DOHH2 (cell line): Measurements from ENCODE around the gene DACH1.

Source experiments
- EZH2phosphoT487 ChIP-seq: fragments of 200-600 bp; sonication (generic); IDR thresholded peaks from 2 replicates; pipeline ENCODE4 v1.6.1; 2017; ENCODE audit warnings: borderline replicate concordance, mild to moderate bottlenecking, antibody characterized with exemption, low read length, moderate library complexity, mixed read lengths
- TF ChIP-seq, protein P1 (sequence below): fragments of 200-600 bp; sonication (generic); IDR thresholded peaks from one replicate; pipeline ENCODE4 v1.5.1; 2014; ENCODE audit warnings: antibody characterized with exemption, mild to moderate bottlenecking, low read depth, low read length; ENCODE audit not compliant: poor library complexity, severe bottlenecking

GRCh38 chr13:71610876-71611275, 256.1 kb downstream of the DACH1 start:
- TF ChIP-seq, protein P1, sequence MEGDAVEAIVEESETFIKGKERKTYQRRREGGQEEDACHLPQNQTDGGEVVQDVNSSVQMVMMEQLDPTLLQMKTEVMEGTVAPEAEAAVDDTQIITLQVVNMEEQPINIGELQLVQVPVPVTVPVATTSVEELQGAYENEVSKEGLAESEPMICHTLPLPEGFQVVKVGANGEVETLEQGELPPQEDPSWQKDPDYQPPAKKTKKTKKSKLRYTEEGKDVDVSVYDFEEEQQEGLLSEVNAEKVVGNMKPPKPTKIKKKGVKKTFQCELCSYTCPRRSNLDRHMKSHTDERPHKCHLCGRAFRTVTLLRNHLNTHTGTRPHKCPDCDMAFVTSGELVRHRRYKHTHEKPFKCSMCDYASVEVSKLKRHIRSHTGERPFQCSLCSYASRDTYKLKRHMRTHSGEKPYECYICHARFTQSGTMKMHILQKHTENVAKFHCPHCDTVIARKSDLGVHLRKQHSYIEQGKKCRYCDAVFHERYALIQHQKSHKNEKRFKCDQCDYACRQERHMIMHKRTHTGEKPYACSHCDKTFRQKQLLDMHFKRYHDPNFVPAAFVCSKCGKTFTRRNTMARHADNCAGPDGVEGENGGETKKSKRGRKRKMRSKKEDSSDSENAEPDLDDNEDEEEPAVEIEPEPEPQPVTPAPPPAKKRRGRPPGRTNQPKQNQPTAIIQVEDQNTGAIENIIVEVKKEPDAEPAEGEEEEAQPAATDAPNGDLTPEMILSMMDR, result no peak
- no peak for TF ChIP-seq EZH2phosphoT487
